HG03196 (cell line): ENCODE results near the gene PHACTR1.

Experiments
- ATAC-seq: cut with Tn5 transposase; IDR thresholded peaks from one replicate; pipeline ENCODE4 v1.9.1; 2021; ENCODE audit not compliant: unreplicated experiment

Gene PHACTR1

GRCh38 chr6:13249817-13250216 is 533.2 kb downstream of the PHACTR1 start:
- no peak for ATAC-seq

- ATAC-seq = no peak
Observed at GRCh38 chr6:13250703-13251102, 534.1 kb downstream of the PHACTR1 start.

- ATAC-seq = no peak
Observed at GRCh38 chr6:13251242-13251641, 534.7 kb downstream of the PHACTR1 start.

GRCh38 chr6:13252790-13253189 is 536.2 kb downstream of the PHACTR1 start:
- ATAC-seq = no peak

GRCh38 chr6:13253272-13253671 is 536.7 kb downstream of the PHACTR1 start:
- no peak for ATAC-seq

- no peak for ATAC-seq
Observed at GRCh38 chr6:13256266-13257001, 539.9 kb downstream of the PHACTR1 start.

- peak; percentile 37 for ATAC-seq
Observed at GRCh38 chr6:13259393-13259792, 542.8 kb downstream of the PHACTR1 start.

GRCh38 chr6:13260101-13260598 is 543.6 kb downstream of the PHACTR1 start:
- no peak for ATAC-seq

- ATAC-seq = peak; percentile 32
Observed at GRCh38 chr6:13260831-13261230, 544.3 kb downstream of the PHACTR1 start.

- ATAC-seq = peak; percentile 52
Observed at GRCh38 chr6:13261464-13261994, 545.0 kb downstream of the PHACTR1 start.

- ATAC-seq = no peak
Observed at GRCh38 chr6:13262302-13263230, 546.0 kb downstream of the PHACTR1 start.

- ATAC-seq = no peak
Observed at GRCh38 chr6:13263669-13264068, 547.1 kb downstream of the PHACTR1 start.

GRCh38 chr6:13267142-13267651 is 550.6 kb downstream of the PHACTR1 start:
- ATAC-seq = no peak

- ATAC-seq = no peak
Observed at GRCh38 chr6:13268913-13269518, 552.4 kb downstream of the PHACTR1 start.

GRCh38 chr6:13272131-13273046 is 555.8 kb downstream of the PHACTR1 start:
- peak; percentile 49 for ATAC-seq

GRCh38 chr6:13273202-13273930 is 556.8 kb downstream of the PHACTR1 start:
- no peak for ATAC-seq

- peak; percentile 32 for ATAC-seq
Observed at GRCh38 chr6:13273931-13274706, 557.6 kb downstream of the PHACTR1 start.

- no peak for ATAC-seq
Observed at GRCh38 chr6:13274707-13275434, 558.3 kb downstream of the PHACTR1 start.
